ENCODE results near the gene TMEM45B.
"Not testable (repeated sequence)": the region's sequence is repeated elsewhere in the genome, so short reads cannot be mapped to it uniquely, and the experiment has no call there.

The TMEM45B gene

DNA sequence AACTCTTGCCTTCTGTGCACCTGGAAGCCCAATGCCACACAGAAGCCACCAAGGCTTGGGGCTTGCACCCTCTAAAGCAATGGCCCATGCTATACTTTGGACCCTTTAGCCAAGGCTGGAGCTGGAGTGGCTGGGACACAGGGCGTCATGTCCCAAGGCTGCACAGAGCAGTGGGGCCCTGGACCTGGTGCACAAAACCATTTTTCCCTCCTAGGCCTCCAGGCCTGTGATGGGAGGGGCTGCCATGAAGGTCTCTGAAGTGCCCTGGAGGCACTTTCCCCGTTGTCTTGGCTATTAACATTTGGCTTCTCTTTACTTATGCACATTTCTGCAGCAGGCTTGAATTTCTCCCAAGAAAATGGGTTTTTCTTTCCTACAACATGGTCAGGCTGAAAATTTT lies 20.6 kb upstream of the TMEM45B start:
- Histone ChIP-seq H3K79me2 (ENCODE audit: low read length) (no peaks in the 10 kb centered on the region), H4K20me1 (ENCODE audit: insufficient read depth, low read length) (no peaks in the 10 kb centered on the region), H3K36me3 (replicated peaks; ENCODE audit: low read depth, low read length) (no peaks in the 10 kb centered on the region), H3K9me3 (ENCODE audit: insufficient read depth, low read length) (no peaks in the 10 kb centered on the region), H3K27ac (ENCODE audit: low read length) (no peak overlapping the region), H3K27me3 (ENCODE audit: low read depth, low read length) (no peaks in the 10 kb centered on the region; the same call in 1 of the 2 replicates), H3K4me1 (ENCODE audit: low read length) (peaks cover 14% of the 10 kb centered on the region), H3K4me3 (ENCODE audit: low read length) (no peak overlapping the region), H3K4me2 (ENCODE audit: low read length) (no peak overlapping the region), H2AFZ (ENCODE audit: low read depth, low read length) (no peak overlapping the region), H3K9ac (ENCODE audit: low read length) (no peak overlapping the region)
- TF ChIP-seq, protein P1, sequence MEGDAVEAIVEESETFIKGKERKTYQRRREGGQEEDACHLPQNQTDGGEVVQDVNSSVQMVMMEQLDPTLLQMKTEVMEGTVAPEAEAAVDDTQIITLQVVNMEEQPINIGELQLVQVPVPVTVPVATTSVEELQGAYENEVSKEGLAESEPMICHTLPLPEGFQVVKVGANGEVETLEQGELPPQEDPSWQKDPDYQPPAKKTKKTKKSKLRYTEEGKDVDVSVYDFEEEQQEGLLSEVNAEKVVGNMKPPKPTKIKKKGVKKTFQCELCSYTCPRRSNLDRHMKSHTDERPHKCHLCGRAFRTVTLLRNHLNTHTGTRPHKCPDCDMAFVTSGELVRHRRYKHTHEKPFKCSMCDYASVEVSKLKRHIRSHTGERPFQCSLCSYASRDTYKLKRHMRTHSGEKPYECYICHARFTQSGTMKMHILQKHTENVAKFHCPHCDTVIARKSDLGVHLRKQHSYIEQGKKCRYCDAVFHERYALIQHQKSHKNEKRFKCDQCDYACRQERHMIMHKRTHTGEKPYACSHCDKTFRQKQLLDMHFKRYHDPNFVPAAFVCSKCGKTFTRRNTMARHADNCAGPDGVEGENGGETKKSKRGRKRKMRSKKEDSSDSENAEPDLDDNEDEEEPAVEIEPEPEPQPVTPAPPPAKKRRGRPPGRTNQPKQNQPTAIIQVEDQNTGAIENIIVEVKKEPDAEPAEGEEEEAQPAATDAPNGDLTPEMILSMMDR (IDR thresholded peaks at IDR 0.05; ENCODE audit: low read depth, low read length): no peak
- TF ChIP-seq EZH2phosphoT487 (IDR thresholded peaks at IDR 0.05; ENCODE audit: low read depth): no peak

DNA sequence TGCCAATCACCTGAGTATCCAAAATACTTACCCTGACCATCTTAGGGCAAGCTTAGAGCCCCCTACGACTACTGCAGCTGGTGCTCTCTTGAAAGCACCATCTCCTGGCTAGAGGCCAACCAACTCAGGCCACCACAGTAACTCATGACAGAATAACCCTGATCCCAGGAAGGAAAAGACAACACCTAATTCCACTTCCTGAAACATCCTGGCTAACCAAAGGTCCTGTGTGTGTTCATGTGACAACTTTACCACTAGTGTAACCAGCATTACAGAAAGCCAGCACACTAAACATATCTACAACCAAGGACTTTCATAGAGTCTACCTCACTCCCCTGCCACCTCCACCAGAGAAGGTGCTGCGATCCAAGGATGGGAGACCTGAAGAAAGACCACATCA lies 17.4 kb upstream of the TMEM45B start:
- no peaks in the 10 kb centered on the region for H3K4me1 ChIP-seq (ENCODE audit: low read length)
- no peak for TF ChIP-seq EZH2phosphoT487 (IDR thresholded peaks at IDR 0.05; ENCODE audit: low read depth)
- TF ChIP-seq, protein P1 (IDR thresholded peaks at IDR 0.05; ENCODE audit: low read depth, low read length): no peak
- H2AFZ ChIP-seq (ENCODE audit: low read depth, low read length): no peak overlapping the region
- H3K27ac ChIP-seq (ENCODE audit: low read length): no peak overlapping the region
- no peak overlapping the region for H3K4me2 ChIP-seq (ENCODE audit: low read length)
- H3K9ac ChIP-seq (ENCODE audit: low read length): no peak overlapping the region
- no peaks in the 10 kb centered on the region for H3K79me2 ChIP-seq (ENCODE audit: low read length)
- H3K9me3 ChIP-seq (ENCODE audit: insufficient read depth, low read length): no peaks in the 10 kb centered on the region
- no peaks in the 10 kb centered on the region for H3K27me3 ChIP-seq (ENCODE audit: low read depth, low read length)
- no peak overlapping the region for H3K4me3 ChIP-seq (ENCODE audit: low read length)
- no peaks in the 10 kb centered on the region for H3K36me3 ChIP-seq (replicated peaks; ENCODE audit: low read depth, low read length)
- H4K20me1 ChIP-seq (ENCODE audit: insufficient read depth, low read length): no peaks in the 10 kb centered on the region

DNA sequence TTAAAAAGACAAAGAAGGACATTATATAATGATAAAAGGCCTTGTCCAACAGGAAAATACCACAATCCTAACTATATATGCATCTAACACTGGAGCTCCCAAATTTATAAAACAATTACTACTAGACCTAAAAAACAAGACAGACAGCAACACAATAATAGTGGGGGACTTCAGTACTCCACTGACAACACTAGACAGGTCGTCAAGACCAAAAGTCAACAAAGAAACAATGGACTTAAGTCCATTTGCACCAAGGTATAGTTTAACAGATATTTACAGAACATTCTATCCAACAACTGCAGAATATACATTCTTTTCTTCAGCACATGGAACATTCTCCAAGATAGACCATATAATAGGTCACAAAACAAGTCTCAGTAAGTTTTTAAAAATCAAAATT lies 15.5 kb upstream of the TMEM45B start:
- H3K9me3 ChIP-seq (ENCODE audit: insufficient read depth, low read length); H3K4me1 ChIP-seq (ENCODE audit: low read length): not testable (repeated sequence)

DNA sequence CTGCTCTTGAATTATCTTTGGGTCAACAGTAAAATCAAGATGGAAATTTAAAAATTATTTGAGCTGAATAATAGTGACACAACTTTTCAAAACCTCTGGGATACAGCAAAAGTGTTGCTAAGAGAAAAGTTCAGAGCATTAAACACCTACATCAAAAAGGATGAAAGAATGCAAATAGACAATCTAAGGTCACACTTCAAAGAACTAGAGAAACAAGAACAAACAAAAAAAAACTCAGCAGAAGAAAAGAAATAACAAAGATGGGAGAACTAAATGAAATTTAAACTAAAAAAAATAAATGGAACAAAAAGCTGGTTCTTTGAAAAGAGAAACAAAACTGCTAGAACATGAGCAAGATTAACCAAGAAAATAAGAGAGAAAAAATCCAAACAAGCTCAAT lies 15.0 kb upstream of the TMEM45B start:
- no peaks in the 10 kb centered on the region for H3K79me2 ChIP-seq (ENCODE audit: low read length)
- H3K4me1 ChIP-seq (ENCODE audit: low read length): no peaks in the 10 kb centered on the region
- TF ChIP-seq, protein P1 (IDR thresholded peaks at IDR 0.05; ENCODE audit: low read depth, low read length): no peak
- no peak for TF ChIP-seq EZH2phosphoT487 (IDR thresholded peaks at IDR 0.05; ENCODE audit: low read depth)
- H3K9me3 ChIP-seq (ENCODE audit: insufficient read depth, low read length): no peaks in the 10 kb centered on the region
- no peak overlapping the region for H3K27ac ChIP-seq (ENCODE audit: low read length)
- no peak overlapping the region for H3K9ac ChIP-seq (ENCODE audit: low read length)
- H4K20me1 ChIP-seq (ENCODE audit: insufficient read depth, low read length): no peaks in the 10 kb centered on the region
- no peaks in the 10 kb centered on the region for H3K36me3 ChIP-seq (replicated peaks; ENCODE audit: low read depth, low read length)
- H3K4me2 ChIP-seq (ENCODE audit: low read length): no peak overlapping the region
- no peak overlapping the region for H3K4me3 ChIP-seq (ENCODE audit: low read length)
- H3K27me3 ChIP-seq (ENCODE audit: low read depth, low read length): peaks cover 9% of the 10 kb centered on the region
- no peak overlapping the region for H2AFZ ChIP-seq (ENCODE audit: low read depth, low read length)

More for the DNA sequence above, 15.5 kb upstream of the TMEM45B start:
- H3K27me3 ChIP-seq (ENCODE audit: low read depth, low read length); H2AFZ ChIP-seq (ENCODE audit: low read depth, low read length); H3K9ac ChIP-seq (ENCODE audit: low read length); H3K4me3 ChIP-seq (ENCODE audit: low read length); H3K79me2 ChIP-seq (ENCODE audit: low read length); H3K27ac ChIP-seq (ENCODE audit: low read length); H4K20me1 ChIP-seq (ENCODE audit: insufficient read depth, low read length); H3K4me2 ChIP-seq (ENCODE audit: low read length); H3K36me3 ChIP-seq (replicated peaks; ENCODE audit: low read depth, low read length): not testable (repeated sequence)

DNA sequence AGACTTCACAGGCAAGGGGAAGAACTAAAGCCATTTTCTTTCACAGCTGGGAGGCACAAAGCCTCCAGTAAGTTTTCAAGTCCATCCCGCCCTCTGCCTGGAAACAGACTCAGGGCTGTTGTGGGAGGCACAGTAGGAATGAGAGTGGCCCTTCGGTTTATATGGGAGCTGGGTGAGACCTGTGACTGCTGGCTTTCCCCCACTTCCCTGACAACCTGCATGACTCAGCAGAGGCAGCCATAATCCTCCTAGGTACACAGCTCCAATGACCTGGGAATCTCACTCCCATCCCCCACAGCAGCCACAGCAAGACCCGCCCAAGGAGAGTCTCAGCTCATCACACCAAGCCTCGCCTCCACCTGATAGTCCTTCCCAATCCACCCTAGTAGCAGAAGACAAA lies 12.1 kb upstream of the TMEM45B start:
- H3K4me1 ChIP-seq (ENCODE audit: low read length): no peaks in the 10 kb centered on the region
- H3K4me2 ChIP-seq (ENCODE audit: low read length): no peak overlapping the region
- H3K9ac ChIP-seq (ENCODE audit: low read length): no peak overlapping the region
- no peak overlapping the region for H3K4me3 ChIP-seq (ENCODE audit: low read length)
- TF ChIP-seq, protein P1 (IDR thresholded peaks at IDR 0.05; ENCODE audit: low read depth, low read length): no peak
- TF ChIP-seq EZH2phosphoT487 (IDR thresholded peaks at IDR 0.05; ENCODE audit: low read depth): no peak
- H3K27ac ChIP-seq (ENCODE audit: low read length): no peak overlapping the region
- H3K9me3 ChIP-seq (ENCODE audit: insufficient read depth, low read length): no peaks in the 10 kb centered on the region
- H3K36me3 ChIP-seq (replicated peaks; ENCODE audit: low read depth, low read length): no peaks in the 10 kb centered on the region
- H2AFZ ChIP-seq (ENCODE audit: low read depth, low read length): no peak overlapping the region
- H3K79me2 ChIP-seq (ENCODE audit: low read length): no peaks in the 10 kb centered on the region
- peaks cover 9% of the 10 kb centered on the region for H3K27me3 ChIP-seq (ENCODE audit: low read depth, low read length)
- H4K20me1 ChIP-seq (ENCODE audit: insufficient read depth, low read length): no peaks in the 10 kb centered on the region

Measured in OCI-LY3 (cell line).